Measurements from ENCODE around the gene ZG16B. TPM values are rescaled to one million over a fixed set of nuclear protein-coding genes. Genes with fewer than 3 reads are reported as not detected.

Gene ZG16B
- total RNA-seq, 1 donor from 2014 or later: not detected

DNA sequence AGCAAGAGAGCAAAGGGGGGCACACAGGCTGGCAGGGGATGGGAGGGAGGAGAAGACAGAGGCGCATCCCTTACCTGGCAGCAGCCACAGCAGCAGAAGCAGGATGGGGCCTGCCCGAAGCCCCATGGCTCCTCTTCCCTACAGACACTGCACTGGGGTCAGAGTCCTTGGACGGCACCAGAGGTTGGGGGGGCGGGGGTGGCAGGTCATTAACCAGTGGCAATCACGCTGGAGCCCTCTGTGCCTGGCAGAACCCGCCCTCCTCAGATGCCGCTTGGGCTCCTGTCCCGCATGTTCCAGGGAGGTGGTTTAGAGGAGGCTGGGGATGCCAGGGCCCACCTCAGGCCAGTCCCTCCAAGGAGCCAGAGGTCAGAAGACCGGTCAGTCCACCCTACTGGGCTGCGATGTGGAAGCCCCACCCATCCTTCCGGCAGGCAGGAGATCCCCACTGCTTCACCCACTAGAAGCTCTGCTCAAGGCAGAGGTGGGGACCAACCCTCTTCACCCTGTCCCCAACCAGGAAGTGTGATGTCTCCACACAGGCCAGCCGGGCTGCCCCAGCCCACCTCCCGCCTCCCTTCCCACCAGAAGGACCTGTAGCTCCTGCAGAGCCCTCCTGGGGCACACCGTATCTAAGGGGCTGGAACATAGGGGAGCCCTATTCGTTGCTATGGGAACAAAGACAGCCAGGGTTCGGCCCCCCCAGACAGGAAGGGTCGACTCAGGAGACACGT, 11.7 kb downstream of the ZG16B start:
- DNase-seq (ENCODE audit: low spot score): no peak
- no peak for ATAC-seq

DNA sequence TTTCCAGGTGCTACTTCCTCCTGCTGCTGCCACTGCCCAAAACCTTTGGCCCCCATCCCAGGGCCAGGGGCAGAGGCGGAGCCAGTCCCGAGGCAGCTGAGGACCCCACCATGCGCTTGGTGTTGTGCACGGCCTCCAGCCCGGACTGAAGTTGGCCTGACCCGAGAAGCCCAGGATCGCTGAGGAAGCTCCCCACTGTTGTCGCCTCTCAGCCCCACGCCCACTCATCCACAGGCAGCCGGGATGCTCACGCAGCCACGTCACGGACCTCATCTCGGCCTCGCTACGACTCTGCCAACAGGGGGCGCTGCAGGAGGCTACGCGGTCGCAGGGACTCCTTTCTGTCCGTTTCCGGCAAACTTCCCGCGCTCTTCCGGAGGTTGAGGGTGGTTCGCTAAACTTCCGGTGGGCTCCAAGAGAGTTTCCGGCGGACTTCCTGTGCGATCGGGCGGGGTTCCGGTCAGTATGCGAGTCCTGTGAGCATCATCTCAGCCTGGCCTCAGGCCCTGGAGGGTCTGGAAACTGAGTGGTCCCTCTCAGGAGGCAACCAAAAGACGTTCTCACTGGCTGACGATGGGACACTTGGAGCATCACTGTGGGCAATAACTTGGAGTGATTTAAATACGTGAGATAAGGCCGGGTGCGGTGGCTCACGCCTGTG, 12.4 kb downstream of the ZG16B start:
- DNase-seq (ENCODE audit: low spot score): no peak
- ATAC-seq: peak; percentile 31

DNA sequence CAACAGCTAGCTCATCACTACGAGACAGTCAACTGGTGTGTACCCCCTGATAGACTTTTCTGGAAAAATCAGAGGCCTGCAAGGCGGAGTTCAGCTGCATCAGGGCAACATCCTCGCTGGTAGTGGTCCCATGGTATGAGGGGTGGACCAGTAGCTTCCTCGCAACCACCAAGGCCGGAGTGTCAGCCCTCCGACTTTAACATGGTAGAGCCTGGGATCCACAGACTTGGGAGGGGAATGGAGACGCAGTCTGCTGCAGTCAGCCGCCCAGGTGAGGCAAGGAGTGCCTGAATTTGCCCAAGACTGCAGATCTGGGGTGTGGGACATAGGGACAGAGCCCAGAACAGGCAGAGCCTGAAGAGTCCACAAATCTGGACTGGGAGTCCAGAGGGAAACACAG, 13.4 kb downstream of the ZG16B start:
- ATAC-seq: no peak
- DNase-seq (ENCODE audit: low spot score): no peak

DNA sequence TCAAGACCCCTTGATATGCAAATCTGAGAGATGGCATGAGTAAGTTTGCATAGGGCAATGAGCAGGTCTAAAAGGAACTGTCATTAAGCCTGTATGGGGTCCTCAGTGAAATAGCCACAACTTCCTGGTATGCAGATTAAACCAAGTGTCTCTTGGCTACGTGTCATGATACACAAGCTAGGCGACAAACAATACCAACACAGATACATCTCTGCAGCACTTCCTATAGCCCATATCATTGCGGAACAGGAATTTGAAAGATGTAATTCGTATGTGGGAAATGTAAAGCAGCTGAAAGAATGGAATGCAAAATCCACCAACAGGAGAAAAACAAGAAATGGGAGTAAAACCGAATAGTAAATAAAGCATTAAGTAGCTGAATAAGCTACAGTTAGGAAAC, 15.0 kb downstream of the ZG16B start:
- no peak for DNase-seq (ENCODE audit: low spot score)
- ATAC-seq: no peak

DNA sequence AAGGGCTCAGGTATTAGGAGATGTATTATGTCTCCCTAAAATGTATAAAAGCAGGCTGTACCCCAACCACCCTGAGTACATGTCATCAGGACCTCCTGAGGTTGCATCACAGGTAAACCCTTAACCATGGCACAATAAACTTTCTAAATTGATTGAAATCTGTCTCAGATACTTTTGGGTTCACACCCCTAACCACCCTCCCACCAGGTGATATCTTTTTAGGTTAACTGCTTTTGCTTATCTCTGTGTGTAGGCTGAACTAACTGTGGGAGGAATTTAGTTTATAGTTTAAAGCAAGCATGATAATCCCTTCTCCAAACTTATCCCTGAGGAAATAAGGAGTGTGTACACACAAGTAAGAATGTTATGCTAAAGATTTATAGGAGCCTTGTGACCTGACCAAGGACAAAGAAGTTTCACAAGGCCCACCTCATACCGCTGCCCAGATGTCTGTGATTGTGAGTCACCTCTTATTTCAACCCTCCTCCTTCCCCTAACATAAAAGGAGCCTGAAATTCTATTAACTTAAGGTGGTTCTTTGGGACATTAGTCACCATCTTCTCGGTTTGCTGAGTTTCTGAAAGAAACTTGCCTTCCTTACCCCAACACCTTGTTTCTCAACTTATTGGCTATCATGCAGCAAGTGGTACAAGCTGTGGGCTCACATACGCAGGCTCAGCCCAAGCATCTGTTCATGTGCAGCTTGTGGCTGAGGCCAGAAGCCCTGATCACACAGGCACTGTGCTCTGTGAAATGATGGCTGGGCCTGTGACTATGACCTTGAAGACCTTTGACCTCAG, 16.6 kb downstream of the ZG16B start:
- DNase-seq (ENCODE audit: low spot score) (no peak), ATAC-seq (no peak)

DNA sequence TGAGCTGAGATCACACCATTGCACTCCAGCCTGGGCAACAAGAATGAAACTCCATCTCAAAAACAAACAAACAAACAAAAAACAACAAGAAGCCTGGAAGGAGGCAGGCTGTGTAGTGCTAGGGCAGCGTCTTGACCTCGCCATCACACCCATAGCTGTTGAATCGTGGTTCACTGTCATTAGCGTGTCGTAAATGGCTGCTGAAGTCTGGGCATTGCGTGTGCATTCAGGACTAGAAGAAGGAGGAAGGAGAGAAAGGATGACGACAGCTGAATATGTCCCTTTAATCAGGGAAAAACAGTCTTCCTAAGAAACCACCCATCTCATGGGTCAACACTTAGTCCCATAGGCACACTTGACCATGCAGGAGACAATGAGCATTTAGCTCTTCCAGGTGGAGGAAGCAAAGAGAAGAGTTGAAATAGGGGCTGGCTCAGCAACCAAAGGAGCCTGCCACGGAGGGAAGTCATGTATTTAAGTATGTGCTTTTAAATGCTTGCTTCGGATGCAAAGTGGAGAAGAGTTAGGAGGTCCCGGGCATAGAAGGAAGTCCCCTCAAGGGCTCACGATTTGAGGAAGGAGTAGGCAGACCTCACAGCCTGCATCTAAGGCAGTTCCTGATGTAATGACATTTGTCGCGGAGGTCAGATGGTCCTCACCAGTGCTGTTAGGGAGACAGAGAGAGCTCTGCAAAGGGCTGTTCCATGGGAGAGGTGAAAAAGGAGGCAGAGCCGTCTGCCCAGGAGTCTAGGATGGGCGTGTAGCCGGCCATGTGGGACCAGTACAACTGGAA, 19.0 kb downstream of the ZG16B start:
- no peak for ATAC-seq
- no peak for DNase-seq (ENCODE audit: low spot score)

DNA sequence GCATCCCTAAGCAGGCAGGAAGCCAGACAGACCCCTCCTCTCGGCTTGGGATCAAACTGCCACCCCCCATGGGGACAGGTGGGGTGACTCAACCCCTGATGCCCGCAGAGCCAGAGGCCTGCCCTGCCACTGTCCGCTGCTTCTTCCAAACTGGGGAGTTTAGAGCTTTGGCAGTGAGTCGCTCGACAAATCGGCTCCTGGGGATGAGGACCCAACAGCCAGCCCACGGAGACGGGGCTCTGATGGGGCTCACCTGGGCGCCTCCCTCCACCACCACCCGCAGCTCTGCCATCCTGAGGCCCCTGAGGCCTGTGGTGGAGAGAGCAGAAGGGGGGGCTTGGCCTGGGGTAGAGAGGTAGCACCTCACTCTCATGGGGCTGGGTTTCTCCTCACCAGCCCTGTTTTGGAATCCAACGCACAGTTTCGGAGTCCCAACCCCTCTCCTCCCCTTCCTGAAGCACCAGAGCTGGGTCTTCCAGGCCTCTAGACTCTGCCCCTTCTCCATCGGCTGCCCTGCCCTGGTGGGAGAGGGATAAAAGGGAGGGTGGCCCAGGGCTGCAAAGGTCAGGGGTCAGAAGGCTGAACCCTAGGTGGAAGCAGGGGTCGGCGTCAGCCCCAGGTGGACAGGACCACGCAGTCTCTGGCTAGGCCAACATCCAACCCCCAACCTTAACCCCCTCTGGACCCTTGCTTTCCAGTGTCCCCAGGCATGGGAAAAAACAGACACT, 22.1 kb downstream of the ZG16B start:
- ATAC-seq: no peak
- DNase-seq (ENCODE audit: low spot score): no peak

DNA sequence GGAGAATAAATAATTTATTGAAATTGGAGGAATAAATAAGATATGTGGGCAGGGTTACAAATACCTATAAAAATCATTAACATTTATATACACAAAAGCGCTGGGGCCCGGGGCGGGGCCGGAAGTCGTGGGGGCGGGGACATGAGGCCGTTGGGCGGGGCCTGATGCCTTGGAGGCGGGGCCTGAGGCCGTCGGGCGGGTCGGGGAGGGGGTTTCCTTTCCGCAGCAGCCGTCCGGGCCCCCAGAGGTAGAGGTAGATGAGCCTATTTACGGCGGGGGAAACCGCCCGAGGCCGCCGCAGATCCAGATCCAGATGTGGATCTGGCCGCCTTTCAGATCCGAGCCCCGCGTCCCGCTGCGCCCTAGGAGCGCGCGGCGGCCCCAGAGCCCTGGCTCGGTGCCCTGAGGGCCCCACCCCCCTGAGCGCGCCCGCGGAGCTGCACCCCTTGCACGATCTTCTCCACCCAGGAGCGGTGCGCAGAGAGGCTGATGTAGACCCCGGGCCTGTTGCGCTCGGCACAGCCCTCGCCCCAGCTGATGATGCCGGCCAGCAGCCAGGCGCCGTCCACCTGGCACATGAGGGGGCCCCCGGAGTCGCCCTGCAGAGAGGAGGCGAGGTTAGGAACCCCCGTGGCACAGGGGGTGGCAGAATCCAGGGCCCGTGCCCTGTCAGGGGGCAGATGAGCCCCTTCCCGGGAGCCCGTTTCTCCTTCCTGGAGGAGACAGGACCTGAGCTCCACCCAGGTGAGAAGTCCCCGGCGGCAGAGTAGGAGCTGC, 22.8 kb downstream of the ZG16B start:
- DNase-seq (ENCODE audit: low spot score) (no peak), ATAC-seq (no peak)

DNA sequence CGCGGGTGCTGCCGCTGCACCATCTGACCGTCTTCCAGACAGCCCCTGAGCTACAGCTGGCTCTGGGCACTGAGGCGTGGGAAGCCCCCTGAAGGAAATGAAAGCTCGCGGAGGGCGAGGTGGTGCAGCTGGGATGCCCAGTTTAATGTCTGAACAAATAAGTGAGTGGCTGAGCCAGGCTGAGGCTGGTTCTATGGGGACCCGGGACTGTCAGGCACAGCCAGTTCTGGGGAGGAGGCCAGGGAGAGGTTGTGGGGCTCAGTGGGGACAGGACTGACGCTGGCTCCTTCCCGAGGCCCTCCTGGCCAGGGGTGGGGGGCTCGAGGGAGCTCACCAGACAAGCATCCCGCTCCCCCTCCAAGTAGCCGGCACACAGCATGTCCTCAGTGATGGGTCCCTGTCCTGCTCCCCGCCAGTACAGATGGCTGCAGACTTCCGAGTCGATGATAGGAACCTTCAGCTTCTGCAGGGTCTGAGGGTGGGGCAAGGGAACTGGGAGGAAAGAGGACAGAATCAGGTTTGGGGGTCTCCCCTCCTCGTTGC, 23.5 kb downstream of the ZG16B start:
- ATAC-seq: no peak
- DNase-seq (ENCODE audit: low spot score): no peak

DNA sequence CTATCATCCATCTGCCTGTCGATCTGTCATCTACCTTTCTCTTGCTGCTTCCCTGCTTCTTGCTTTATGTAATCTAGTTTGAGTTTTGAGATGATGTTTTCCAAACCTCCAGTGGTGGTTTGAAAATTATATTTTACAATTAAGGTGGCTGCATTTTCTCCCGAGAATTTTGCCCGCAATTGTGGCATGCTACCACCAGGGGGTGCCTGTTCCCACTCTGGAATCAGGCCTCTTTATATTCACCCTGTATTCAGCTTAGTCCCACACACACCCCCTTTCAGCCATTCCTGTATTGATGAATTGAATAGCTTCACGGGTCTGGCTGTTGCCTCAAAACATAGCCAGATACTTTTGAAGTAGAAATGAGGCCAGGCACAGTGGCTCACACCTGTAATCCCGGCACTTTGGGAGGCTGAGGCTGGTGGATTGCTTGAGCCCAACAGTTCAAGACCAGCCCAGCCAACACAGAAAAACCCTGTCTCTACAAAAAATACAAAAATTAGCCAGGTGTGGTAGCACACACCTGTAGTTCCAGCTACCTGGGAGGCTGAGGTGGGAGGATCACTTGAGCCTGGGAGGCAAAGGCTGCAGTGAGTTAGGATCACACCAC, 24.7 kb downstream of the ZG16B start:
- no peak for ATAC-seq

DNA sequence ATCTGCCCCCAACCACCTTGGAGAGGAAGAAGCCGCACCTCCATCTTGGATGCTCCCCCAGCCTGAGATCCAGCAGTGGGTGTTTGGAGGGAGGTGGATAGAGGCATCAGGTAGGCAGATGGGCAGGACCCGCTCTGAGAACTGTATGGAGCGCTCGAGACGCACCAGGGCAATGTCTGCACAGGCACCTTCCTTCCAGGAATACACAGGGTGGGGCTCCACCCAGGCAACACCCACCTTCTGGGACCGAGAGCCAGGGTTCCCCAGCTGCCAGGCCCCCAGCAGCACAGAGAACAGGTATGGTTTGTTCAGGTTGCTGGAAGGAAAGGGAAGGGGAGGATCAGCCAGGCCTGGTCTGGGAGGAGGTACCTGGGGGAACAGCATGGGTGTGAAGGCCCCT, 25.4 kb downstream of the ZG16B start:
- no peak for ATAC-seq
- no peak for DNase-seq (ENCODE audit: low spot score)

More for the DNA sequence above, 24.7 kb downstream of the ZG16B start:
- DNase-seq (ENCODE audit: low spot score): no peak

DNA sequence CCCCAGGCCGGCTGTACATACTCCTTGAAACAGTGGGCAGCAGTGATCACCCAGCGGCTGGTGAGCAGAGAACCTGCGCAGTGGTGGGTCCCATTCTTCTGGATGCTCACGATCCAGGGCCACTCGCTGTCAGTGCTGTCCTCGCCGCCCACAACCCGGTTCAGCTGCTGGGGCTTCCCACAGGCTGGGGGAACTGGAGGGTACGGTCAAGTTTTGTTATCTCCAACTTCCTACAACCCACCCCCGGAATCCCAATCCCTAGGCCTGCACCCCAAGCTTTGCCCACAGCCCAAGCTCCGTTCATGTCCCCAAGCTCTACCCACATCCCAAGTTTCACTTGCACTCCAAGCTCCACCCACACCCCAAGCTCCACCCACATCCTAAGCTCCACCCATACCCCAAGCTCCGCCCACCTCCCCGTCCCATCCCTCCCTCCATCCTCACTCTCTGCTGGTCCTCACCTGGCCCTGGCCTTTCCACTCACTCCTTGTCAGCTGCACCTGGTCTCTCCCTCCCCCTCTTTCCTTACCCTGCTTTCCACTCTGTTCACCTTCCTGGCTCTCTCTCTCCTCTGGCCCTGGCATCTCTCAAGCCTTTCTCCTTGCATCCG, 26.1 kb downstream of the ZG16B start:
- DNase-seq (ENCODE audit: low spot score) (no peak), ATAC-seq (no peak)

DNA sequence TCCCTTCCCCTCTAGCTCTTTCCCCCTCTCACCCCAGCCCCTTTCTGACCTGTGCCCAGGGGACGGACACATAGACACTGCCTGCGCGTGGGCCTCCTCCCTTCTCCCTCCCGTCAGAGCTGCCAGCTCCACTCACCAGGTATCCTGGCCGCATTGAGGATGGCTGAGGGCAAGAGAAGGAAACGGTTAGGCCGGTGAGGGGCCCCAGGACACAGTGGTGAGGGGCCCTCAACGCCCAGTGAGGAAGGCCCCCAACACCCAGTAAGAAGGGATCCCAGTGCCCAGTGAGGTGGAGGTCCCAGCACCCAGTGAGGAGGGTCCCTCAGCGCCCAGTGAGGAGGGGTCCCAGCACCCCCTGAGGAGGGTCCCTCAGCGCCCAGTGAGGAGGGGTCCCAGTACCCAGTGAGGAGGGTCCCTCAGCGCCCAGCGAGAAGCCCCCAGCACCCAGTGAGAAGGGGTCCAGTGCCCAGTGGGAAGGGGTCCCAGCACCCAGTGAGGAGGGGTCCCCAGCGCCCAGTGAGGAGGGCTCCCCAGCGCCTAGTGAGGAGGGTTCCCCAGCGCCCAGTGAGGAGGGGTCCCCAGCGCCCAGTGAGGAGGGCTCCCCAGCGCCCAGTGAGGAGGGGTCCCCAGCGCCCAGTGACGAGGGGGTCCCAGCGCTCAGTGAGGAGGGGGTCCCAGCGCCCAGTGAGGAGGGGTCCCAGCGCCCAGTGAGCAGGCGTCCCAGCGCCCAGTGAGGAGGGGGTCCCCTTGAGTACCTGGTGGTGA, 26.8 kb downstream of the ZG16B start:
- no peak for DNase-seq (ENCODE audit: low spot score)

DNA sequence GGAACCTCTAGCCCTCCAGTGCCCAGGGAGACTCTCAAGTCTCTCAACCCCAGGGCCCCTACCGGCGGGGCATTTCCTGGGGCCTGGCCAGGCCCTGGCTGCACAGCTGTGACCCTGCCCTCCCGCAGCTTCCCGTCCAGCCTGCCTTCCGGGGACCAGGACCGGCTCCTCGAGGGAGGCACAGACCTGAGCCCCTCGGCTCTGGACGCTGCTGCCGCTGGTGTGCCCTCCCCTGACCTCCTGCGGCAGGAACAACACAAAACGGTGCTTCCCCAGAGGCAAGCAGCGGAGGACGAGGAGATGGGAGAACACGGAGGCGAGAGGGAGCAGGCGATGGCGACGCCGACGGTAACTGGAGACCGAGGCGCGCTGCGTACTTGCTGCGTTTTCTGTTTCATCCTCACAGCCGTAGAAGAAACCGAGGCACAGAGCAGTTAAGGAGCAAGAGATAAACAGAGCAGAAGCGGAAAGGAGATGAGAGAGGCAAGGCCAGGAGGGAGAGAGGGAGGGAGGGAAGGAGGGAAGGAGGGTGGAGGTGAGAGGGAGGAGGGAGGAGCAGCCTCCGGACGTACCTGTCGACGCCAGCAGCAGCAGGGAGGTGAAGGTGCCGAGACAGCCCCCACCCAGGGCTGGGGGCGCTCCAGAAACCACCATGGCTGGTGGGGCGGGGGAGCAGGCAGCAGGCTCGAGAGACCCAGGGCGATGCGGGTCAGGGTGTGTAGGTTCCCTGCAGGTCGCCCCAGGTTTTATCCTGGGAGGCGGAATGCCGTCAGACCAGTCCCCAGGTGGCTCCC, 27.5 kb downstream of the ZG16B start, which contains the start of gene PRSS22:
TSS of gene PRSS22 (minus strand) at position 720 of the 794 bp plus-strand sequence. CDS start at position 654, 66 bp downstream.
- ATAC-seq (peak; percentile 40), DNase-seq (ENCODE audit: low spot score) (no peak)

More for the DNA sequence above, 26.8 kb downstream of the ZG16B start:
- ATAC-seq: no peak

DNA sequence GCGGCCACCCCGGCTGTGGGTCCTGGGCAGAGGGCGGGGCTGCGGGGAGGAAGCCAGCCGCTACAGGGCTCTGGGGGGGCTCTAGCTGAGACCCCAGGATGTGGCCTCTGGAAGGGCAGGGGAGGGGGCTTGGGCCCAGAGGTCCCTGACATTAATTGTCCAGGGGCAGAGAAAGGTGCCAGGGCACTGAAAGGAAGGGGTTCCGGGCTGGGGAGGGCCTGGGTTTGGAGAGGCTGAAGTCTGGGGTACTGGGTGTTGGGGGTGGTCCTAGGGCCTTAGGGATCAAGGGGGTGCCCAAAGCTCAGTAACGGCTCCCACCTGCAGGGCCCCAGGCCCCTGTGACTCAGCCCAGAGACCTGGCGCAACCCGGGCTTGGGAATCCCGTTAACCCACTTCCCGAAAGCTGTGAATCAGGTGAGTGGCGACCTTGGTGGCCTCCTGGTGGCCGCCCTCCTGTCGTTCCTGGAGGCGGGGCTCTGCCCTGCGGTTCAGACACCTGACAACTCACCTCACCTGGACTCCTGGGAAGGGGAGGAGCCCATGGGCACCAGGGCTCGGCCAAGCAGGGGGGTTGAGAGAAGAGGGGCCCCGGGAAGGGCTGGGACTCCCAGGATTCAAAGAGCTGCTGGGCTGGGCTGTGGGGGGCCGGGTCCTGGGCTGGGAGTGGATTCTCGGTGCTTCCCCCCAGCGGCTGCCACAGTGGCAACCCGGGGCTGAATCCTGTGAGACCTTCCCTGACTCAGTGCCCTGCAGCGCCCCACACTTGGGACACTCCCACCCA, 28.3 kb downstream of the ZG16B start:
- DNase-seq (ENCODE audit: low spot score): no peak
- ATAC-seq: peak; percentile 48
